Right lobe of liver (tissue), 4 donors: ENCODE results near the gene GSPT2.

ENCODE experiments used
- POLR2A ChIP-seq: fragments of 450-650 bp; IDR thresholded peaks from one replicate; pipeline ENCODE4 v1.6.1; 2017; ENCODE audit warnings: antibody characterized with exemption, mild to moderate bottlenecking
- TF ChIP-seq, protein P1 (sequence below), 4 donors: fragments of 200-600 bp in 3 of 4; fragments of 450-650 bp in 1 of 4; IDR thresholded peaks; one replicate each; pipeline versions ENCODE4 v1.5.1 to v1.8.0; 2016 to 2022; ENCODE audit warnings: antibody characterized with exemption in 4 of 4, mild to moderate bottlenecking in 2 of 4
- donor health status: DM: no; HTN: no; CAD: no.
- donor health status: DM: no; HTN: no; CAD: no.
- donor health status: DM: no; HTN: yes; CAD: no.

DNA sequence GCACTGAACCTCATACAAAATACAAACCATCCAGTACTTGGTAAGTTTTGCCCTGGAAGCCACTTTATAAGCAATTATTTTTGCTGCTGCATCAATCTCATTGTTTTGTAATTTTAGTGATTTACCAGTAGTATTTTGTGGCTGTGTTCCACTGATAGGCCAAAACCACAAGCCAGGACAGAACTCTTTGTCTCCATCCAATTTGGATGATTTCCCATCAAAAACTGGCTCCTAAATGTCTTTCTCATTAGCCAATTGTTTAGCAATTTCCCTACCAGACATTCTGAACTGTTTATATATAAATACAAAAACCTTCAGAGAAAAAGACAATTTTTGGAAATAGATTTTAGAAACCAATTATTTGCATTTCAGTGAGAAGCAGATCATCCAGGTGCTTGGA lies 4.4 kb downstream of the GSPT2 start:
- TF ChIP-seq, protein P1, sequence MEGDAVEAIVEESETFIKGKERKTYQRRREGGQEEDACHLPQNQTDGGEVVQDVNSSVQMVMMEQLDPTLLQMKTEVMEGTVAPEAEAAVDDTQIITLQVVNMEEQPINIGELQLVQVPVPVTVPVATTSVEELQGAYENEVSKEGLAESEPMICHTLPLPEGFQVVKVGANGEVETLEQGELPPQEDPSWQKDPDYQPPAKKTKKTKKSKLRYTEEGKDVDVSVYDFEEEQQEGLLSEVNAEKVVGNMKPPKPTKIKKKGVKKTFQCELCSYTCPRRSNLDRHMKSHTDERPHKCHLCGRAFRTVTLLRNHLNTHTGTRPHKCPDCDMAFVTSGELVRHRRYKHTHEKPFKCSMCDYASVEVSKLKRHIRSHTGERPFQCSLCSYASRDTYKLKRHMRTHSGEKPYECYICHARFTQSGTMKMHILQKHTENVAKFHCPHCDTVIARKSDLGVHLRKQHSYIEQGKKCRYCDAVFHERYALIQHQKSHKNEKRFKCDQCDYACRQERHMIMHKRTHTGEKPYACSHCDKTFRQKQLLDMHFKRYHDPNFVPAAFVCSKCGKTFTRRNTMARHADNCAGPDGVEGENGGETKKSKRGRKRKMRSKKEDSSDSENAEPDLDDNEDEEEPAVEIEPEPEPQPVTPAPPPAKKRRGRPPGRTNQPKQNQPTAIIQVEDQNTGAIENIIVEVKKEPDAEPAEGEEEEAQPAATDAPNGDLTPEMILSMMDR (IDR thresholded peaks at IDR 0.05) = no peak
- TF ChIP-seq POLR2A = no peak
